Vagina (tissue), 2 donors: Measurements from ENCODE around the gene YWHAE. TPM values are rescaled to one million over a fixed set of nuclear protein-coding genes. Genes with fewer than 3 reads are reported as not detected.

Source experiments
- DNase-seq, 2 donors: peaks; one replicate each; pipeline ENCODE4 v3.0.0-alpha.2; 2017; ENCODE audit errors: extremely low spot score in 2 of 2
- H3K27ac ChIP-seq: fragments of 200-600 bp; sonication (generic); one replicate; pipeline ENCODE4 v1.5.1; 2019
- H3K27me3 ChIP-seq: fragments of 200-600 bp; sonication (generic); one replicate; pipeline ENCODE4 v1.5.1; 2019
- H3K36me3 ChIP-seq, 2 donors: fragments of 200-600 bp; sonication (generic); one replicate each; pipeline ENCODE4 v1.5.1; 2017 to 2019
- H3K4me1 ChIP-seq: fragments of 200-600 bp; sonication (generic); one replicate; pipeline ENCODE4 v1.5.1; 2019
- H3K4me3 ChIP-seq, 2 donors: fragments of 200-600 bp; sonication (generic); 1 replicate in 1 of 2; 2 replicates in 1 of 2; pipeline ENCODE4 v1.5.1; 2016 to 2019
- H3K9me3 ChIP-seq: fragments of 200-600 bp; sonication (generic); one replicate; pipeline ENCODE4 v1.5.1; 2019
- CTCF ChIP-seq, 3 experiments: fragments of 450-650 bp in 2 of 3; fragments of 200-600 bp in 1 of 3; sonication (generic) in 1 of 3; IDR thresholded peaks; one replicate each; pipeline ENCODE4 v1.5.1; 2017 to 2019; ENCODE audit warnings: antibody characterized with exemption in 3 of 3, mild to moderate bottlenecking in 2 of 3, moderate library complexity in 2 of 3
- POLR2A ChIP-seq, 2 donors: fragments of 450-650 bp; IDR thresholded peaks; one replicate each; pipeline ENCODE4 v1.6.1; 2017; ENCODE audit warnings: antibody characterized with exemption in 2 of 2, mild to moderate bottlenecking in 2 of 2, moderate library complexity in 2 of 2
- POLR2AphosphoS5 ChIP-seq, 2 donors: sonication (generic); formaldehyde crosslinking; IDR thresholded peaks; one replicate each; pipeline ENCODE4 v1.9.0; 2017; ENCODE audit warnings: antibody characterized with exemption in 2 of 2, mild to moderate bottlenecking in 2 of 2, low read depth in 1 of 2; ENCODE audit not compliant: insufficient read depth in 1 of 2
- intact Hi-C: fragments of 100-400 bp; cut with DNase I; formaldehyde crosslinking; loops from one replicate; pipeline ENCODE4 v1.15.1; 2023
- total RNA-seq: library from RNA; depleted of rRNA; stranded (reverse); fragments of >200 nt; gene quantifications from one replicate; pipeline ENCODE4 v1.2.3, GENCODE V29; 2016

The YWHAE gene
- total RNA-seq, 1 donor from 2014 or later, result 487 TPM

GRCh38 chr17:1347589-1348323, 52.3 kb downstream of the YWHAE start:
- Histone ChIP-seq H3K36me3 (peaks cover 3 to 57% of the 10 kb centered on the region in 2 donors), H3K4me3 (peak overlapping the region in 1 of 2 donors; percentile 6), H3K27me3 (no peaks in the 10 kb centered on the region), H3K4me1 (peaks cover 28% of the 10 kb centered on the region), H3K27ac (peak overlapping the region; percentile 53), H3K9me3 (no peaks in the 10 kb centered on the region)
- DNase-seq, result no peak
- TF ChIP-seq POLR2A (IDR thresholded peaks at IDR 0.05) (no peak), POLR2AphosphoS5 (IDR thresholded peaks at IDR 0.05; ENCODE audit: insufficient read depth in 1 of 2, low read depth in 1 of 2) (peak in 1 of 2 donors; percentile 59)
- intact Hi-C loops, result no loop called here

- peaks cover 3 to 31% of the 10 kb centered on the region in 2 donors for H3K36me3 ChIP-seq
- DNase-seq, result no peak
- no peak for TF ChIP-seq POLR2A (IDR thresholded peaks at IDR 0.05)
- no peak for TF ChIP-seq POLR2AphosphoS5 (IDR thresholded peaks at IDR 0.05; ENCODE audit: insufficient read depth in 1 of 2, low read depth in 1 of 2)
- TF ChIP-seq CTCF (IDR thresholded peaks at IDR 0.05), result no peak
- intact Hi-C loops, result no loop called here
- H3K4me3 ChIP-seq, result no peak overlapping the region
- H3K27ac ChIP-seq, result no peak overlapping the region
- H3K9me3 ChIP-seq, result no peaks in the 10 kb centered on the region
- H3K27me3 ChIP-seq, result no peaks in the 10 kb centered on the region
- H3K4me1 ChIP-seq, result peaks cover 28% of the 10 kb centered on the region
Observed at GRCh38 chr17:1344521-1344920, 55.5 kb downstream of the YWHAE start.

GRCh38 chr17:1343554-1343953, 56.5 kb downstream of the YWHAE start:
- peaks cover 26% of the 10 kb centered on the region for H3K4me1 ChIP-seq
- H3K36me3 ChIP-seq, result peaks cover 3 to 31% of the 10 kb centered on the region in 2 donors
- intact Hi-C loops, result no loop called here
- no peaks in the 10 kb centered on the region for H3K27me3 ChIP-seq
- no peak for DNase-seq
- TF ChIP-seq CTCF (IDR thresholded peaks at IDR 0.05) (no peak), POLR2AphosphoS5 (IDR thresholded peaks at IDR 0.05; ENCODE audit: insufficient read depth in 1 of 2, low read depth in 1 of 2) (no peak), POLR2A (IDR thresholded peaks at IDR 0.05) (no peak)
- no peak overlapping the region for H3K4me3 ChIP-seq
- no peaks in the 10 kb centered on the region for H3K9me3 ChIP-seq
- H3K27ac ChIP-seq, result no peak overlapping the region

GRCh38 chr17:1340371-1340770, 59.7 kb downstream of the YWHAE start:
- peaks cover 3 to 26% of the 10 kb centered on the region in 2 donors for H3K36me3 ChIP-seq
- H3K27ac ChIP-seq, result no peak overlapping the region
- no peak overlapping the region for H3K4me3 ChIP-seq
- DNase-seq, result no peak
- H3K9me3 ChIP-seq, result no peaks in the 10 kb centered on the region
- no peak for TF ChIP-seq CTCF (IDR thresholded peaks at IDR 0.05)
- no peak for TF ChIP-seq POLR2AphosphoS5 (IDR thresholded peaks at IDR 0.05; ENCODE audit: insufficient read depth in 1 of 2, low read depth in 1 of 2)
- TF ChIP-seq POLR2A (IDR thresholded peaks at IDR 0.05), result no peak
- peaks cover 2% of the 10 kb centered on the region for H3K4me1 ChIP-seq
- intact Hi-C loops, result no loop called here
- H3K27me3 ChIP-seq, result no peaks in the 10 kb centered on the region

GRCh38 chr17:1331708-1332107, 68.3 kb downstream of the YWHAE start:
- H3K36me3 ChIP-seq, result no peaks in the 10 kb centered on the region
- no peaks in the 10 kb centered on the region for H3K9me3 ChIP-seq
- H3K27ac ChIP-seq, result no peak overlapping the region
- peaks cover 10% of the 10 kb centered on the region for H3K4me1 ChIP-seq
- no peak for TF ChIP-seq POLR2A (IDR thresholded peaks at IDR 0.05)
- no peak for TF ChIP-seq POLR2AphosphoS5 (IDR thresholded peaks at IDR 0.05; ENCODE audit: insufficient read depth in 1 of 2, low read depth in 1 of 2)
- TF ChIP-seq CTCF (IDR thresholded peaks at IDR 0.05), result no peak
- DNase-seq, result no peak
- intact Hi-C loops, result loop anchor here (5.0 kb wide), 2 partner anchors 59 to 74 kb away; partner anchors contain the start of gene BHLHA9
- no peaks in the 10 kb centered on the region for H3K27me3 ChIP-seq
- no peak overlapping the region for H3K4me3 ChIP-seq
